Ecto neural progenitor cell (in vitro differentiated cells): Measurements from ENCODE around the gene LINC01488.
A peak's percentile ranks its signal among the peaks of the same experiment; 100 is the strongest.

Source experiments
- DNase-seq: peaks from one replicate; pipeline ENCODE4 v3.0.0-alpha.2; 2018; ENCODE audit warnings: low spot score

Gene LINC01488

GRCh38 chr11:69492201-69492991 lies 10.9 kb downstream of the LINC01488 start:
- no peak for DNase-seq

- no peak for DNase-seq
These were observed 12.7 kb downstream of the LINC01488 start for GRCh38 chr11:69493931-69494821.

- DNase-seq, result no peak
These were observed 13.4 kb downstream of the LINC01488 start for GRCh38 chr11:69494851-69495250.

- DNase-seq, result no peak
These were observed 14.2 kb downstream of the LINC01488 start for GRCh38 chr11:69495441-69496201.

GRCh38 chr11:69496202-69496557 lies 14.7 kb downstream of the LINC01488 start:
- no peak for DNase-seq

GRCh38 chr11:69496631-69497220 lies 15.3 kb downstream of the LINC01488 start:
- DNase-seq, result no peak

- peak; percentile 66 for DNase-seq
These were observed 15.8 kb downstream of the LINC01488 start for GRCh38 chr11:69497221-69497787.

- no peak for DNase-seq
These were observed 17.2 kb downstream of the LINC01488 start for GRCh38 chr11:69498614-69499175.

- DNase-seq, result no peak
These were observed 17.9 kb downstream of the LINC01488 start for GRCh38 chr11:69499186-69499917.

GRCh38 chr11:69499918-69500284 lies 18.4 kb downstream of the LINC01488 start:
- no peak for DNase-seq

- no peak for DNase-seq
These were observed 19.0 kb downstream of the LINC01488 start for GRCh38 chr11:69500285-69501120.

GRCh38 chr11:69501121-69501489 lies 19.6 kb downstream of the LINC01488 start:
- no peak for DNase-seq

- no peak for DNase-seq
These were observed 20.7 kb downstream of the LINC01488 start for GRCh38 chr11:69501891-69502860.

- no peak for DNase-seq
These were observed 22.7 kb downstream of the LINC01488 start for GRCh38 chr11:69504127-69504526.

- DNase-seq, result no peak
These were observed 23.3 kb downstream of the LINC01488 start for GRCh38 chr11:69504576-69505335.

GRCh38 chr11:69508974-69509373 lies 27.5 kb downstream of the LINC01488 start:
- DNase-seq, result no peak

- DNase-seq, result no peak
These were observed 27.9 kb downstream of the LINC01488 start for GRCh38 chr11:69509381-69509780.

GRCh38 chr11:69509846-69510390 lies 28.5 kb downstream of the LINC01488 start:
- no peak for DNase-seq
